ENCODE results near the gene GPATCH11.

Gene GPATCH11

GRCh38 chr2:37110306-37111212 lies 26.2 kb downstream of the GPATCH11 start:
- no peak for DNase-seq

DNA sequence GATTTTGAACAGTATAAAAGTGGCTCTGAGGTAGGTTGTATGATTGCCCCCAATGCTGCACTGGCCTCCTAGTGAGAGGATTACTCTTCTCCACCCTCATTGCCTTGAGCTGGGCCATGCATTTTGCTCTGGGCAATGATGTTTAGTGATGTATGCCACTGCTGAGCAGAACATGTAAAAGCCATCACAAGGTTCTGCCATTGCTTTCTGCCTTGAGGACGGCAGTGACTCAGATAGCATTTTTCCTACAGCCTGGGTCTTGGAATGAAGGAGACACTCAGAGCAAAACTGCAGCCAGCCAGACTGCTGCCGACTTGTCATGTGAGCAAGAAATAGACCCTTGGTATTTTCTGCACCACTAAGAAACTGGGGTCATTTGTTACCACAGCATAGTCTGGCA lies 27.6 kb downstream of the GPATCH11 start:
- DNase-seq = no peak

DNA sequence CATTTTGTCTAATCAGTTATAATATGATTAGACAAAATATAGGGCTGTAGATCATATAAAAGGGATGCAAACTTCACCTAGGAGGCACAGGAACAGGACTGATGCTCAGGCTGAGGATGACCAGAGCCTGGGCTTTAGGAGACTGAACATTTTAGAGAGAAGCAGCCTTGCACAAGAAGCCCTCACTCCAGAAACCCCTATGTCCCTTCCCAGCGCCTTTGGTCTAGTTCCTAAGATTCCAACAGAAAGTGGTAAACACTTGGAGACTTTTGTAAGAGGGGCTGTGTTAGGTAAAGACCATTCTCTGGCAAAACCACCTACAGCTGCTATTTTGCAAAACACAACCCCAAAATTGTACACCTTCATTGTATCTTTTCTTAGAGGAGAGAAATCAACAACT lies 33.2 kb downstream of the GPATCH11 start:
- DNase-seq = no peak

GRCh38 chr2:37119157-37119556 lies 34.8 kb downstream of the GPATCH11 start:
- DNase-seq = no peak

- DNase-seq = no peak
Observed at GRCh38 chr2:37125416-37125815, 41.1 kb downstream of the GPATCH11 start.

DNA sequence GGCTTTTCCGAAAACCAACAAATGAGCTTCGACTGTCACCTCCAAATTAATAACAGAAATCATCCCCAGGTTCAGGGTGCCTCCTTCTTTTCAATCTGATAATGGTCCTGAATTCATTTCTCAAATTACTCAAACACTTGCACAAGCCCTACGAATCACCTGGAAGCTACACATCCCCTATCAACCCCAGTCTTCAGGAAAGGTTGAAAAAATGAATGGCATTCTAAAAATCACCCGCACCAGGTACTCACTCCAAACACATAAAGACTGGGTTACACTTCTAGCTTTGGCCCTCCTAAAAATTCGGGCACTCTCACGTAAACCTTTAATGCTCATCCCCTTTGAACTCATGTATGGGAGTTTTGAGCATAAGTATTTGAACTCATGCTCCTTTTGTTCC lies 48.6 kb downstream of the GPATCH11 start:
- no peak for DNase-seq

GRCh38 chr2:37142546-37142945 lies 58.2 kb downstream of the GPATCH11 start:
- no peak for DNase-seq

DNA sequence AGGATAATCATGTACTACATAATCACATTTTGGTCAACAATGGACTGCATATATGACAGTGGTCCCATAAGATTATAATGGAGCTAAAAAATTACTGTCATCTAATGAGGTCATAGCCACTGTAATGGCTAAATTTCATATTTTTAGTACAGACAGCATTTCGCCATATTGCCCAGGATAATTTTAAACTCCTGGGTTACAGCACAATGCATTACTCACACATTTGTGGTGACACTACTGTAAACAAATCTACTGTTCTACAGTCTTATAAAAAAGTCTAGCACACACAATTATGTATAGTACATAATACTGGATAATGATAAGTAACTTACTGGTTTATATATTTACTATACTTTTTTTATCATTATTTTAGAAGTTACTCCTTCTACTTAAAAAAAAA lies 59.7 kb downstream of the GPATCH11 start:
- peak; percentile 11 for DNase-seq

GRCh38 chr2:37146062-37146461 lies 61.7 kb downstream of the GPATCH11 start:
- DNase-seq = no peak

GRCh38 chr2:37148325-37148724 lies 64.0 kb downstream of the GPATCH11 start:
- DNase-seq = no peak
